GM12864 (cell line): ENCODE measurements around the gene PRDX1.

Experiments
- DNase-seq: peaks from one replicate; pipeline ENCODE4 v3.0.0-alpha.2; 2011; ENCODE audit warnings: low read depth
- H3K4me3 ChIP-seq: 2 replicates; pipeline ENCODE4 v1.5.1; 2011; ENCODE audit warnings: mild to moderate bottlenecking, low read depth, low read length, control low read depth
- TF ChIP-seq, protein P1 (sequence below): IDR thresholded peaks from 2 replicates; pipeline ENCODE4 v1.5.1; 2011; ENCODE audit warnings: low read depth, mild to moderate bottlenecking, moderate library complexity, low read length, control low read depth, inconsistent platforms; ENCODE audit errors: missing control alignments

The PRDX1 gene

GRCh38 chr1:45550401-45551351 lies 29.0 kb upstream of the PRDX1 start, which contains the start of gene AKR1A1:
Gene AKR1A1 (plus strand): TSS chr1:45550826. CDS start chr1:45561795, 10,969 bp downstream.
- TF ChIP-seq, protein P1, sequence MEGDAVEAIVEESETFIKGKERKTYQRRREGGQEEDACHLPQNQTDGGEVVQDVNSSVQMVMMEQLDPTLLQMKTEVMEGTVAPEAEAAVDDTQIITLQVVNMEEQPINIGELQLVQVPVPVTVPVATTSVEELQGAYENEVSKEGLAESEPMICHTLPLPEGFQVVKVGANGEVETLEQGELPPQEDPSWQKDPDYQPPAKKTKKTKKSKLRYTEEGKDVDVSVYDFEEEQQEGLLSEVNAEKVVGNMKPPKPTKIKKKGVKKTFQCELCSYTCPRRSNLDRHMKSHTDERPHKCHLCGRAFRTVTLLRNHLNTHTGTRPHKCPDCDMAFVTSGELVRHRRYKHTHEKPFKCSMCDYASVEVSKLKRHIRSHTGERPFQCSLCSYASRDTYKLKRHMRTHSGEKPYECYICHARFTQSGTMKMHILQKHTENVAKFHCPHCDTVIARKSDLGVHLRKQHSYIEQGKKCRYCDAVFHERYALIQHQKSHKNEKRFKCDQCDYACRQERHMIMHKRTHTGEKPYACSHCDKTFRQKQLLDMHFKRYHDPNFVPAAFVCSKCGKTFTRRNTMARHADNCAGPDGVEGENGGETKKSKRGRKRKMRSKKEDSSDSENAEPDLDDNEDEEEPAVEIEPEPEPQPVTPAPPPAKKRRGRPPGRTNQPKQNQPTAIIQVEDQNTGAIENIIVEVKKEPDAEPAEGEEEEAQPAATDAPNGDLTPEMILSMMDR: peak; percentile 3
- H3K4me3 ChIP-seq: peak within 1 kb of the TSS; percentile 98
- DNase-seq: peak; percentile 73

- TF ChIP-seq, protein P1: no peak
- no peak overlapping the region; the same call in 1 of the 2 replicates for H3K4me3 ChIP-seq
- DNase-seq: no peak
These were observed 24.0 kb upstream of the PRDX1 start for GRCh38 chr1:45545553-45546310.

- TF ChIP-seq, protein P1: no peak
- no peak overlapping the region; the same call in 1 of the 2 replicates for H3K4me3 ChIP-seq
These were observed 23.4 kb upstream of the PRDX1 start for GRCh38 chr1:45545019-45545493.

GRCh38 chr1:45544530-45544929 lies 22.8 kb upstream of the PRDX1 start:
- TF ChIP-seq, protein P1: no peak
- H3K4me3 ChIP-seq: no peak overlapping the region
- no peak for DNase-seq

More at GRCh38 chr1:45545019-45545493, 23.4 kb upstream of the PRDX1 start:
- DNase-seq: peak; percentile 66

DNA sequence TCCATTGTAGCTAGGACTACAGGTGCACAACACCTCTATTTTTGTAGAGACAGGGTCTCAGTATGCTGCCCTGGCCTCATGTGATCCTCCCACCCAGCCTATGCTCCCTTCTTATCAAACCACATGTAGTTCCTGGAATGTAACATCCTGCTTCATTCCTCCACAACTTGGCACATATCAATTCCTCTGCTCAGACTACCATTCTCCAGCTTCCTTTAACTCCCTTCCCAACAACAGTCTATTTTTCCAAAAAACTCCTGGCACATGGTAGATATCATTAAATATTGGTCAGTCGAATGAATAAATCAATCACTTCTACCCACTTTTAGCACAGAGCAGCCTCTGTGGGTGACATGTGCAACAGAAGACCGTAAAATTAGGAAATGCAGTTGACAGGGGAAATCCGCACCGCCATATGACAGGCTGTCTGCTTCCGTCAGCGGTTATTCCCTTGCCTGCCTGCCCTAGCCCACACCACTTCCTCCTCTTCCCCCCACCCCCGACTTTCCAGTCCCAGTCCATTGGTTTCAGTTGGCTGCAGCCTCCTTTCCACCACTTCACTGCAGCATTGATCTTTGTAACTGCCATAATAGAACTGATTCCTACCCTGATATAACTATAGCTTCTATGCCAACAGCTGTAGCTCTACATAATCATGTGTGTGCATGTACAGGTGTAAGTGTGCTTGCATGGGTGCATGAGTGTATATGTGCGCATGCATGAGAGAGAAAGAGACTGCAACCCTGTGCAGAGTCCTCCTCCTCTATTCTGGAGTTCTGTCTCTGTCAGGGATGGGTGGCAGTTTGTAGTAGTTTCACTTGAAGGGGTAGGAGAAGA lies 22.1 kb upstream of the PRDX1 start:
- DNase-seq: peak; percentile 72
- TF ChIP-seq, protein P1: no peak
- no peak overlapping the region for H3K4me3 ChIP-seq

DNA sequence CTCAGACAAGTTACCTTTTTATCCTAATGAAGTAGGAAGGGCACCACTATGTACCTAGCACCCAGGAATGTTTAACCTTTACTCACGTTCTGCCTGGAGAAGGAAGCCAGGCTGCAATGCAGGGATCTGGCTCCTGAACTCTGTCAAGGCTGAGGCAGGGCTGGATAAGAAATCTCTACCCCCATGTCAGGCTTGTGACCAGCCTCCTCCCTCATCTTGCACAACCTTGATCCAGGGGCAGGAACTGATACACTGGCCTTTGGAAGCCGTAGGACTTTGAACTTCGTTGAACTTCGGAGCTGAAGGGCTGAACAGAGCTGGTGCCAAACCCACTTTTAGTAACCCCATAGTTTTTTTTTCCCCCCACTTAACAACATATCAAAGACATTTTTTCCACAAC lies 20.9 kb upstream of the PRDX1 start:
- no peak overlapping the region for H3K4me3 ChIP-seq
- no peak for DNase-seq
- TF ChIP-seq, protein P1: no peak
